OCI-LY3 (cell line): Measurements from ENCODE around the gene MED29.
A peak's percentile ranks its signal among the peaks of the same experiment; 100 is the strongest.

ENCODE experiments used
- H2AFZ ChIP-seq: fragments of 200-600, 300-600 bp; shearing (Covaris generic); 2 replicates; pipeline ENCODE4 v1.6.0; 2014; ENCODE audit warnings: antibody characterized with exemption, low read depth, low read length
- H3K27ac ChIP-seq: fragments of 200-600, 300-600 bp; sonication (generic); 2 replicates; pipeline ENCODE4 v1.5.1; 2014; ENCODE audit warnings: mild to moderate bottlenecking, low read length, moderate library complexity, mixed read lengths
- H3K27me3 ChIP-seq: fragments of 200-600, 300-600 bp; sonication (generic); 2 replicates; pipeline ENCODE4 v1.6.1; 2014; ENCODE audit warnings: low read depth, low read length, mixed read lengths
- H3K36me3 ChIP-seq: fragments of 200-600, 300-600 bp; sonication (generic); replicated peaks from 2 replicates; pipeline ENCODE3; 2014; ENCODE audit warnings: low read depth, low read length, mixed read lengths
- H3K4me1 ChIP-seq: fragments of 300-600, 200-600 bp; sonication (generic); 2 replicates; pipeline ENCODE4 v1.6.1; 2014; ENCODE audit warnings: low read length, mixed read lengths
- H3K4me2 ChIP-seq: fragments of 200-600, 300-600 bp; sonication (generic); 2 replicates; pipeline ENCODE4 v1.6.1; 2014; ENCODE audit warnings: low read length, mixed read lengths
- H3K4me3 ChIP-seq: fragments of 300-600, 200-600 bp; sonication (generic); 2 replicates; pipeline ENCODE4 v1.5.1; 2014; ENCODE audit warnings: antibody characterized with exemption, mild to moderate bottlenecking, low read length, moderate library complexity
- H3K79me2 ChIP-seq: fragments of 300-600, 200-600 bp; shearing (Covaris generic); 2 replicates; pipeline ENCODE4 v1.6.1; 2014; ENCODE audit warnings: mild to moderate bottlenecking, low read length, mixed read lengths
- H3K9ac ChIP-seq: fragments of 300-600, 200-600 bp; shearing (Covaris generic); 2 replicates; pipeline ENCODE4 v1.6.0; 2014; ENCODE audit warnings: mild to moderate bottlenecking, low read length, moderate library complexity
- H3K9me3 ChIP-seq: fragments of 200-600, 300-600 bp; shearing (Covaris generic); 2 replicates; pipeline ENCODE4 v1.6.1; 2014; ENCODE audit warnings: low read length, mixed read lengths; ENCODE audit not compliant: insufficient read depth
- H4K20me1 ChIP-seq: fragments of 200-600, 300-600 bp; sonication (generic); 2 replicates; pipeline ENCODE4 v1.6.1; 2016; ENCODE audit warnings: low read length, mixed read lengths; ENCODE audit not compliant: insufficient read depth
- EZH2phosphoT487 ChIP-seq: fragments of 200-600 bp; shearing (Covaris generic); IDR thresholded peaks from 2 replicates; pipeline ENCODE4 v1.6.1; 2018; ENCODE audit warnings: antibody characterized with exemption, mixed run types, low read depth
- TF ChIP-seq, protein P1 (sequence below): fragments of 200-600, 300-600 bp; sonication (generic); IDR thresholded peaks from 2 replicates; pipeline ENCODE4 v1.5.1; 2014; ENCODE audit warnings: antibody characterized with exemption, low read length, low read depth

MED29 gene

GRCh38 chr19:39432677-39433025 lies 41.5 kb downstream of the MED29 start:
- Histone ChIP-seq H3K79me2 (peaks cover 30% of the 10 kb centered on the region), H3K9ac (no peak overlapping the region)

GRCh38 chr19:39433480-39434079 lies 42.4 kb downstream of the MED29 start:
- no peak overlapping the region for H3K4me3 ChIP-seq
- H4K20me1 ChIP-seq = peaks cover 20% of the 10 kb centered on the region
- peaks cover 47% of the 10 kb centered on the region for H3K4me1 ChIP-seq

More at GRCh38 chr19:39432677-39433025, 41.5 kb downstream of the MED29 start:
- peaks cover 20% of the 10 kb centered on the region for H4K20me1 ChIP-seq
- no peak overlapping the region for H3K27ac ChIP-seq
- H3K9me3 ChIP-seq = no peaks in the 10 kb centered on the region
- H2AFZ ChIP-seq = no peak overlapping the region
- H3K27me3 ChIP-seq = no peaks in the 10 kb centered on the region
- no peak for TF ChIP-seq EZH2phosphoT487
- TF ChIP-seq, protein P1, sequence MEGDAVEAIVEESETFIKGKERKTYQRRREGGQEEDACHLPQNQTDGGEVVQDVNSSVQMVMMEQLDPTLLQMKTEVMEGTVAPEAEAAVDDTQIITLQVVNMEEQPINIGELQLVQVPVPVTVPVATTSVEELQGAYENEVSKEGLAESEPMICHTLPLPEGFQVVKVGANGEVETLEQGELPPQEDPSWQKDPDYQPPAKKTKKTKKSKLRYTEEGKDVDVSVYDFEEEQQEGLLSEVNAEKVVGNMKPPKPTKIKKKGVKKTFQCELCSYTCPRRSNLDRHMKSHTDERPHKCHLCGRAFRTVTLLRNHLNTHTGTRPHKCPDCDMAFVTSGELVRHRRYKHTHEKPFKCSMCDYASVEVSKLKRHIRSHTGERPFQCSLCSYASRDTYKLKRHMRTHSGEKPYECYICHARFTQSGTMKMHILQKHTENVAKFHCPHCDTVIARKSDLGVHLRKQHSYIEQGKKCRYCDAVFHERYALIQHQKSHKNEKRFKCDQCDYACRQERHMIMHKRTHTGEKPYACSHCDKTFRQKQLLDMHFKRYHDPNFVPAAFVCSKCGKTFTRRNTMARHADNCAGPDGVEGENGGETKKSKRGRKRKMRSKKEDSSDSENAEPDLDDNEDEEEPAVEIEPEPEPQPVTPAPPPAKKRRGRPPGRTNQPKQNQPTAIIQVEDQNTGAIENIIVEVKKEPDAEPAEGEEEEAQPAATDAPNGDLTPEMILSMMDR = no peak
- peaks cover 35% of the 10 kb centered on the region for H3K36me3 ChIP-seq
- H3K4me2 ChIP-seq = no peak overlapping the region
- no peak overlapping the region for H3K4me3 ChIP-seq
- peaks cover 47% of the 10 kb centered on the region for H3K4me1 ChIP-seq

GRCh38 chr19:39434123-39435076 lies 43.2 kb downstream of the MED29 start:
- H3K9ac ChIP-seq = peak overlapping the region; percentile 100
- H3K4me1 ChIP-seq = peaks cover 47% of the 10 kb centered on the region
- H3K4me3 ChIP-seq = peak overlapping the region; percentile 99
- H3K9me3 ChIP-seq = no peaks in the 10 kb centered on the region
- peaks cover 30% of the 10 kb centered on the region for H3K79me2 ChIP-seq
- peaks cover 35% of the 10 kb centered on the region for H3K36me3 ChIP-seq
- TF ChIP-seq EZH2phosphoT487 = no peak
- H3K27ac ChIP-seq = peak overlapping the region; percentile 72
- no peaks in the 10 kb centered on the region for H3K27me3 ChIP-seq
- no peak overlapping the region for H2AFZ ChIP-seq
- H3K4me2 ChIP-seq = peak overlapping the region; percentile 66
- H4K20me1 ChIP-seq = peaks cover 20% of the 10 kb centered on the region

More at GRCh38 chr19:39433480-39434079, 42.4 kb downstream of the MED29 start:
- Histone ChIP-seq H3K36me3 (peaks cover 35% of the 10 kb centered on the region), H2AFZ (no peak overlapping the region), H3K79me2 (peaks cover 30% of the 10 kb centered on the region), H3K4me2 (peak overlapping the region; percentile 66), H3K27me3 (no peaks in the 10 kb centered on the region), H3K27ac (peak overlapping the region; percentile 72; the same call in 1 of the 2 replicates), H3K9ac (peak overlapping the region; percentile 100; the same call in 1 of the 2 replicates), H3K9me3 (no peaks in the 10 kb centered on the region)
- TF ChIP-seq, protein P1 = no peak
- no peak for TF ChIP-seq EZH2phosphoT487

- Histone ChIP-seq H3K27ac (peak within 1 kb of the TSS; percentile 72), H3K9ac (peak within 1 kb of the TSS; percentile 100), H3K4me2 (peak within 1 kb of the TSS; percentile 92), H3K79me2 (peaks cover 30% of the 10 kb centered on the region), H3K27me3 (no peaks in the 10 kb centered on the region), H3K36me3 (peaks cover 35% of the 10 kb centered on the region), H4K20me1 (peaks cover 20% of the 10 kb centered on the region), H3K4me3 (peak within 1 kb of the TSS; percentile 99), H3K4me1 (peaks cover 51% of the 10 kb centered on the region), H2AFZ (no peak within 1 kb of the TSS), H3K9me3 (no peaks in the 10 kb centered on the region)
- no peak for TF ChIP-seq EZH2phosphoT487
- TF ChIP-seq, protein P1 = no peak
Observed at GRCh38 chr19:39435499-39436349, 44.5 kb downstream of the MED29 start, which contains the start of gene RPS16. Gene RPS16, minus strand, starts transcription at chr19:39435949. Its CDS starts 54 bp downstream, at chr19:39435895.
